Testis (tissue), 3 donors: Measurements from ENCODE around the gene PHF21A. TPM values are rescaled to one million over a fixed set of nuclear protein-coding genes. Genes with fewer than 3 reads are reported as not detected.

ENCODE experiments used
- DNase-seq: peaks from one replicate; pipeline ENCODE4 v3.0.0-alpha.2; 2019
- H3K27ac ChIP-seq, 2 donors: fragments of 200-600 bp; sonication (generic); one replicate each; pipeline ENCODE4 v1.5.1; 2019
- H3K27me3 ChIP-seq: fragments of 200-600 bp; sonication (generic); one replicate; pipeline ENCODE4 v1.5.1; 2019
- H3K36me3 ChIP-seq: fragments of 200-600 bp; sonication (generic); one replicate; pipeline ENCODE4 v1.5.1; 2017; ENCODE audit warnings: low read depth; ENCODE audit errors: missing control alignments
- H3K4me1 ChIP-seq: fragments of 200-600 bp; sonication (generic); one replicate; pipeline ENCODE4 v1.5.1; 2019
- H3K4me3 ChIP-seq, 2 donors: fragments of 200-600 bp; sonication (generic); one replicate each; pipeline ENCODE4 v1.5.1; 2017 to 2019
- H3K9me3 ChIP-seq: fragments of 200-600 bp; sonication (generic); one replicate; pipeline ENCODE4 v1.5.1; 2017
- POLR2A ChIP-seq: fragments of 450-650 bp; IDR thresholded peaks from one replicate; pipeline ENCODE4 v1.6.1; 2017; ENCODE audit warnings: antibody characterized with exemption, mild to moderate bottlenecking, moderate library complexity
- WGBS, 2 donors: methylation state at CpG; one replicate each; pipeline ENCODE4 v1.1.5; 2018; 5-methylcytosine and 5-hydroxymethylcytosine counted together
- intact Hi-C: fragments of 100-400 bp; cut with DNase I; formaldehyde crosslinking; loops from one replicate; pipeline ENCODE4 v1.15.1; 2023; ENCODE audit warnings: low total_unique reads
- polyA plus RNA-seq: library from polyadenylated mRNA; stranded (reverse); fragments of 350-450 nt; fragmentation: Illumina TruSeq; extraction: RNeasy Lipid Tissue Mini Kit (QIAGEN cat#74804); gene quantifications from one replicate; pipeline ENCODE4 v1.2.3, GENCODE V29; 2014; ENCODE audit warnings: low read depth, low replicate concordance; ENCODE audit not compliant: insufficient read depth
- total RNA-seq, 2 donors: library from RNA; depleted of rRNA; stranded (reverse); fragments of >200 nt; gene quantifications; one replicate each; pipeline ENCODE4 v1.2.3, GENCODE V29; 2016
- TF ChIP-seq, protein P1 (sequence below), 3 experiments: fragments of 450-650 bp in 2 of 3; fragments of 200-600 bp in 1 of 3; sonication (generic) in 1 of 3; IDR thresholded peaks; one replicate each; pipeline ENCODE4 v1.5.1; 2016 to 2019; ENCODE audit warnings: antibody characterized with exemption in 3 of 3, mild to moderate bottlenecking in 2 of 3, moderate library complexity in 1 of 3

The PHF21A gene
- total and polyA plus RNA-seq, 3 donors from 2014 or later, result 53.5 to 83.2 (median 56.6) TPM

DNA sequence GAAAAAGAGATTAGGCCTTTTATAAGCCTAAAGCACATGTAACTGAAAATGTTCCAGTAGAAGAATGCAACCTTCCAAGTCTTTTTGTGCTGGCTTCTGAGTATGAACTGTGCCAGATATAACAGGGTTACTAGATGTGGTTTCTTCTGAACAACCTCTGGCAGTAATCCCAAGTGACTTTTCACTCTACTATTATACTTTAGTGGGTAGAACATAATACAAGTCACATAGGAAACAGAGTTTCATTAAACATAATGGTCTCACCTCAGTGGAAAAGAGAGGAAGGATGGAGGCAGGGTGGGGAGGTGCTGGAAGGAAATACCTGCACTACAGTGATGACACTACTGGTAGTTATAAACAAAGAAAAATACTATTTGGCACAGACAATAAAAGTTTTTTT lies 81.3 kb downstream of the PHF21A start:
- no peak for DNase-seq
- H3K36me3 ChIP-seq, result no peaks in the 10 kb centered on the region

DNA sequence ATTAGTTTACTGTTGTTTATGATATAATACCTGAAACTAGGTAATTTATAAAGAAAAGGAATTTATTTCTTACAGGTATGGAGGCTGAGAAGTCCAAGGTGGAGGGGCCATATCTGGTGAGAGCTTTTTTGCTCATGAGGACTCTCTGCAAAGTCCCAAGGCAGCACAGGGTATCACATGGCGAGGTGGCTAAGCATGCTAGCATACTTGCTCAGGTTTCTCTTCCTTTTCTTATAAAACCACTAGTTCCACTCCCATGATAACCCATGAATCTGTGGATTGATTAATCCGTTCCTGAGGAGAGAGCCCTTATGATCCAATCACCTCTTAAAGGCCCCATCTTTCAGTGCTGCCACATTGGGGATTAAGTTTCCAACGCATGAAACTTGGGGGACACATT lies 82.7 kb downstream of the PHF21A start:
- intact Hi-C loops, result no loop called here
- DNase-seq, result no peak
- H3K36me3 ChIP-seq, result no peaks in the 10 kb centered on the region
- H3K27ac ChIP-seq, result no peak overlapping the region
- TF ChIP-seq POLR2A, result no peak
- TF ChIP-seq, protein P1, sequence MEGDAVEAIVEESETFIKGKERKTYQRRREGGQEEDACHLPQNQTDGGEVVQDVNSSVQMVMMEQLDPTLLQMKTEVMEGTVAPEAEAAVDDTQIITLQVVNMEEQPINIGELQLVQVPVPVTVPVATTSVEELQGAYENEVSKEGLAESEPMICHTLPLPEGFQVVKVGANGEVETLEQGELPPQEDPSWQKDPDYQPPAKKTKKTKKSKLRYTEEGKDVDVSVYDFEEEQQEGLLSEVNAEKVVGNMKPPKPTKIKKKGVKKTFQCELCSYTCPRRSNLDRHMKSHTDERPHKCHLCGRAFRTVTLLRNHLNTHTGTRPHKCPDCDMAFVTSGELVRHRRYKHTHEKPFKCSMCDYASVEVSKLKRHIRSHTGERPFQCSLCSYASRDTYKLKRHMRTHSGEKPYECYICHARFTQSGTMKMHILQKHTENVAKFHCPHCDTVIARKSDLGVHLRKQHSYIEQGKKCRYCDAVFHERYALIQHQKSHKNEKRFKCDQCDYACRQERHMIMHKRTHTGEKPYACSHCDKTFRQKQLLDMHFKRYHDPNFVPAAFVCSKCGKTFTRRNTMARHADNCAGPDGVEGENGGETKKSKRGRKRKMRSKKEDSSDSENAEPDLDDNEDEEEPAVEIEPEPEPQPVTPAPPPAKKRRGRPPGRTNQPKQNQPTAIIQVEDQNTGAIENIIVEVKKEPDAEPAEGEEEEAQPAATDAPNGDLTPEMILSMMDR (IDR thresholded peaks at IDR 0.05), result no peak
- peaks cover 17% of the 10 kb centered on the region for H3K4me1 ChIP-seq
- no peaks in the 10 kb centered on the region for H3K9me3 ChIP-seq
- H3K4me3 ChIP-seq, result no peak overlapping the region
- WGBS, 2 donors, result 93 to 95% methylated on average over 3 of the region's 3 CpGs
- H3K27me3 ChIP-seq, result no peaks in the 10 kb centered on the region

More for the DNA sequence above, 81.3 kb downstream of the PHF21A start:
- Histone ChIP-seq H3K27ac (no peak overlapping the region), H3K4me1 (peaks cover 17% of the 10 kb centered on the region), H3K27me3 (no peaks in the 10 kb centered on the region), H3K4me3 (no peak overlapping the region), H3K9me3 (no peaks in the 10 kb centered on the region)
- TF ChIP-seq, protein P1 (IDR thresholded peaks at IDR 0.05), result no peak
- TF ChIP-seq POLR2A, result no peak
- intact Hi-C loops, result no loop called here

DNA sequence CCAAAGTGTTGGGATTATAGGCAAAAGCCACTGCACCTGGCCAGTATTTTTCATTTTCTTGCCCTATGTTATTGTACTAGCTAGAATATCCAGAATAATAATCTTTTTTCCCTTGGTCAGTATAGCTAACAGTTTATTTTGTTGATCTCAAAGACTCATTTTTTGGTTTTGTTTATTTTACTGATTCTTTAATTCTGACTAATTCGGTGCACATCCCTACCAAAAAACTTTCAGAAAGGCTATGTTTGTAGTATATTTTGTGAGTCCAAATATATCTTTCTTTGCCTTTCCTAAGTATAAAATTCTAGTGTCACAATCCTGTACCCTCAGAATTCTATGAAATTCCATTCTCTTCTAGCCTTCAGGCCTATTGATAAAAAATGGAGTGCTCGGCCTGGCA lies 84.3 kb downstream of the PHF21A start:
- intact Hi-C loops, result no loop called here
- Histone ChIP-seq H3K27me3 (no peaks in the 10 kb centered on the region), H3K27ac (no peak overlapping the region), H3K36me3 (no peaks in the 10 kb centered on the region), H3K9me3 (no peaks in the 10 kb centered on the region), H3K4me1 (peaks cover 17% of the 10 kb centered on the region), H3K4me3 (no peak overlapping the region)
- no peak for TF ChIP-seq POLR2A
- TF ChIP-seq, protein P1 (IDR thresholded peaks at IDR 0.05), result no peak
- 82 to 93% methylated on average over 2 of the region's 2 CpGs for WGBS, 2 donors
- no peak for DNase-seq

DNA sequence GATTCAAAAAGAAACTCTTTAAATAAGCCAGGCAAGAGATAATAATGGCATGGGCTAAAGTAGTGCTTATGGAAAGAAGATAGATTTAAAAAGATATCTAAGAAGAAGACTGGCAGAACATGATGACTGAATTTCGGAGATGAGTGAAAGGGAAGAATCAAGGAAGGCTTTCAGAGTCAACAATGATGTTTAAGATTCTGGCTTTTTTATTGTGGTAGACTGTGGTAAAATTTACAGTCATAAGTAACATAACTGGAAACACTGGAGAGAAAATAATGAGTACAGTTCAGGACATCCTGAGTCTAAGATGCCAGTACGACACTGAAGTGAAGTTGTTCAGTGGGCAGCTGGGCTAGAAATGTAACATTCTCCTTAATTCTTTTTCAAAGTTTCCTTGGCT lies 85.2 kb downstream of the PHF21A start:
- no peak for TF ChIP-seq POLR2A
- TF ChIP-seq, protein P1 (IDR thresholded peaks at IDR 0.05), result no peak
- H3K27me3 ChIP-seq, result no peaks in the 10 kb centered on the region
- WGBS, 2 donors, result 83 to 86% methylated on average over 2 of the region's 2 CpGs
- H3K4me1 ChIP-seq, result peaks cover 17% of the 10 kb centered on the region
- H3K4me3 ChIP-seq, result no peak overlapping the region
- intact Hi-C loops, result no loop called here
- no peaks in the 10 kb centered on the region for H3K9me3 ChIP-seq
- H3K27ac ChIP-seq, result no peak overlapping the region
- H3K36me3 ChIP-seq, result no peaks in the 10 kb centered on the region
- DNase-seq, result no peak

DNA sequence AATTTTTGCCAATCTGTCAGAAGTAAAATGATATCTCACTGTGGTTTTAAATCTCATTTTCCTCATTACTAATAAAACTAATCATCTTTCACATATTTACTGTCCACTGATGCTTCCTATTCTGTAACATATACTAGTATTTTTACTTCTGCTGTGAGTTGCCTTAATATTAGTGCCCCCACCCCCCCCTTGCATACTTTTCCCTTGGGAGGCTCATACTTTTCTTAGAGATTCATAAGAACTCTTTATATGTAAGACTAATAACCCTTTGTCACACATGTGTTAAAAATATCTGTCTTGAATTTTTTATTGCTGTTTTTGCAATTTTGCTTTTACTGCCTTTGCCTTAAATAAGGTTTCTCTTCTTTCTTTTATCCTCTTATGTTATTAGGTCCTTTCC lies 87.2 kb downstream of the PHF21A start:
- intact Hi-C loops, result no loop called here
- Histone ChIP-seq H3K4me3 (no peak overlapping the region), H3K9me3 (no peaks in the 10 kb centered on the region), H3K27me3 (no peaks in the 10 kb centered on the region), H3K27ac (no peak overlapping the region), H3K4me1 (peaks cover under 1% of the 10 kb centered on the region), H3K36me3 (no peaks in the 10 kb centered on the region)
- DNase-seq, result no peak
- no peak for TF ChIP-seq POLR2A
- TF ChIP-seq, protein P1 (IDR thresholded peaks at IDR 0.05), result no peak
